IPS-NIHi7 (cell line): ENCODE results near the gene PLOD3.
A peak's percentile ranks its signal among the peaks of the same experiment; 100 is the strongest.

Experiments used
- DNase-seq: peaks from one replicate; pipeline ENCODE4 v3.0.0; 2012; ENCODE audit warnings: mixed read lengths; ENCODE audit errors: extremely low spot score

Gene PLOD3

DNA sequence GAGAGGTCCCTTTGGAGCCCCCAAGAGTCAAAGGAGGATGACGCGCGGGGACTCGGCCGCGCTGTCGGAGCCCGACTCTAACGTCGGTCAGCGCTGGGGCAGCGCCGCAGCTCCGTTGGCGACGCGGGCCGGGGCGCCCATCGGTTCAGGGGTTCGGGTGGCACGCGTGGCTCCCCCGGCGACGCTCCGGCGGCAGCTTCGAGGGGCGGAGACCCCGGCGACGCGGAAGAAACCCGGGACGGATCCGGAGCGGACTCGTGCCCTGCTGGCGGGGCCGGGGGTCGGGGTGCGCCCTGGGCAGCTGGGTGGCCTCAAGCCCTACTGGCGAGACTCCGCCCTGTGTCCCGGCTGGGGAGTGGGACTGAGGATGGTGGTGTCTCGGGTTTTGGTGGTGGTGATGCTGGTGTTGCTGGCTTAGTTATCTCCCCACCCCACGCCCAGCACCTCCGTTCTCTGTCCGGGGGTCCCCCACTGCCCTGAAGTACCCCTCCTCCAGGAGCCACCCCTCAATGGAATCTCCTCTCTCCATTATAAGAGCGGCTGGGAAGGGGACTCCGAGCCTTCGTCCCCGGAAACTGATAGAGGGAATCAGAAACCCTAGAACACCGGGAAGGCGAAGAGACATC is 37.1 kb downstream of the PLOD3 start, which contains the start of gene NAT16:
Gene NAT16 (minus strand): TSS at position 164 of the 626 bp plus-strand sequence. CDS start 5,486 bp downstream, outside the sequence.
- no peak for DNase-seq

DNA sequence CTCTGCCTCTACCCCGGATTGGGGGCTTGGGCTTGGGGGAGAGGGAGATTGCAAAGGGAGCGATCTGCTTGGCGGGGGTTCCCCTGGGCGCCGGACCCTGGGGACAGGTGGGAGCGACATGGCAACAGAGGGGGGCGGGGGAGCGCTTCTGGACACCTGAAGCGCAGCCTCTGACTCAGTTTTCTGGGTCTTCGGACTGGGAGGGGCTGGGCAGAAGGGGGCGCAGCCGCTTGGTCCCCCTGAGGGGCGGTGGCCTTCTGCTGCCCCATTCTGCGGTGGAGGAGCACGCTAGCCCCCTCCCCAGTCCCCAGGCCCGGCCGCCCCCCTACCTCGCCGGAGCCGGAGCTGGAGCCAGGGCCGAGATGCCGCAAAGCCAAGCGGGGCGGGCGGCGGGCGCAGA is 37.7 kb downstream of the PLOD3 start:
- DNase-seq = no peak

DNA sequence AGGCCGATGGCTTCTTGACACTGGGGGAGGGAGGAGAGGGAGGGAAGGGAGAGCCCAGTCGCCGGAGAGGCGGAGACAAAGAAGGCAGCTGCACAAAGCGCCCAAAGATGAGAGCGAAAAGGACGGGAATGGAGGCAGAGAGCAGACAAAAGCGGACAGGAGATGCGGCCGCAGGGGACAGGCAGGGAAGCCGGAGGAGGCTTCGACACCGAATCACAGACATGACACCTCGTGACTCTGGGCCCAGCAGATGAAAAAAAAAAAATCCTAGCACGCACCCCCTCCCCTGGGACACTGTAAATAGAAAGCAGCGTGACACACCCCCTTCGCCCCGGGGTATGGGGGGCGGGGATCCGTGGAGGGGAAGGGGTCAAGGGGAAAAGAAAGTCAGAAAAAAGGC is 38.3 kb downstream of the PLOD3 start:
- DNase-seq = no peak

DNA sequence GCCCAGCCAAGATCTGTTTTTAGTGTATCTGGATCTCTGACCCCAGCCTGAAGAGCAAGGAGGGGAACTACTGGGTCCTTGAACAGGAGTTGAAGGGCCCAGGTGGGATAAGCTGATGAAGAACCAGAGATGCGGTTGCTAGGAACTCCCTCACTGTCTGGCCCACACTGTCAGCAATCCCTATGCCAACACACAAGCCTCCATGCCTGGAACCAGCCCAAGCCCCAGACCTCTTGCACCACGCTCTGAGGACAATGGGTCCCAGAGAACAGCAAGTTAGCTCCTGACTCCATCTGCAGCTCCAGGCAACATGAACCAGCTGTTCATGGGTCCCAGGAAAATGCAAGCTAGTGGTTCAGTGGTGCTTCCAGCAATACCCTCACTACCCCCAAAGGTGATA is 39.7 kb downstream of the PLOD3 start:
- no peak for DNase-seq

DNA sequence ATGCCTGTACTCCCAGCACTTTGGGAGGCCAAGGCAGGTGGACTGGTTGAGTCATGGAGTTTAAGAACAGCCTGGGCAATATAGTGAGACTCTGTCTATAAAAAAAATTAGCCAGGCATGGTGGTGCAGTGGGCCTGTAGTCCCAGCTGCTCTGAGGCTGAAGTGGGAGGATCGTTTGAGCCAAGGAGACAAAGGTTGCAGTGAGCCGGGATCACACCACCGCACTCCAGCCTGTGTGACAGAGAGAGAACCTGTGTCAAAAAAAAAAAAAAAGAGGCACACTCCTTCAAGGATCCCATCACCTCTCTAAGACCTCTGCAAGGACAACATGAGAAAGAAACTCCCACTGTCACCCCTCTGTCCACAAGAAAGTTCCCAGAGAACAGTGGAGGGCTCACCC is 41.7 kb downstream of the PLOD3 start:
- no peak for DNase-seq

DNA sequence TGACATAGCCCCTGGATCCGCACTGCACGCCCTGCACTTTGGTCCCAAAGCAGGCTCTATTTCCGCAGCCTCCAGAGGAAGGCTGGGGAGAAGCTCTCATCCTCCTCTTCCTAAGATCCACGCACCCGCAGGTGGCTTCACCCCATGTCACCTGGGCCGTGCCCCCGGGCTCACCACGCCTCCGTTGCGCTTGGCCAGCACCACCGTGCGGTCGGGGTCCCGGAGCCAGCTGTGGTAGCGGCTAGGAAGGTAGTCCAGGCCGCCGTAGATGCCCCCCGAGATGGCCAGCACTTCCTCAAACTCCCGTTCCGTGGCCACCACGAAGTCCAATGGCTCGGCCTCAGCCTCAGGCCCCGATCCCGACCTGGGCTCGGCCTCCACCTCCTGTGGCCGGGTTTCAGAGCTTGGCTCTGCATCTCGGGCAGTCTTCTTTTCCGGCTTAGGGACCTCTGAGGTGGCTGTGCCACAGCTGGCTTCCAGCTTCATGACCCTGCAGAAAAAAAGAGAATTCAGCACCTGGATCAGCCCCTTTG is 43.0 kb downstream of the PLOD3 start:
- DNase-seq = no peak

DNA sequence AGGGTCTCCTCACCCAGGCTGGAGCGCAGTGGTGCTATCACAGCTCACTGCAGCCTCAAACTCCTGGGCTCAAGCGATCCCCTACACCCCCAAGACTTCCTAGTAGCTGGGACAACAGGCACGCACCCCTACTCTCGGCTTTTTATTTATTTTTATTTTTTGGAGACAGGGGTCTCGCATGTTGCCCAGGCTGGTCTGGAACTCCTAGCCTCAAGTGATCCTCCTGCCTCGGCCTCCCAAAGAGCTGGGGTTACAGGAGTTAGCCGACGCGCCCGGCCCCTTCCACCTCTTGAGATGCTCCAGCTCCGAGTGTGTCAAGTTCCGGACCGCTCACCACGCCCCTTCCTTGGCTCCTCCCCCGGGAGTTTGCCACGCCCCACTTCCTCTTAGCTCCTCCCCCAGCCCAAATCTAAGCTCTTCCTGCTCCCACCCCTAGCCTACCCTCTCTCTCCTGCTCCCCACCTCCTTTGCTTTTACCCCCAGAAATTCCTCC is 43.6 kb downstream of the PLOD3 start:
- DNase-seq = peak; percentile 82

DNA sequence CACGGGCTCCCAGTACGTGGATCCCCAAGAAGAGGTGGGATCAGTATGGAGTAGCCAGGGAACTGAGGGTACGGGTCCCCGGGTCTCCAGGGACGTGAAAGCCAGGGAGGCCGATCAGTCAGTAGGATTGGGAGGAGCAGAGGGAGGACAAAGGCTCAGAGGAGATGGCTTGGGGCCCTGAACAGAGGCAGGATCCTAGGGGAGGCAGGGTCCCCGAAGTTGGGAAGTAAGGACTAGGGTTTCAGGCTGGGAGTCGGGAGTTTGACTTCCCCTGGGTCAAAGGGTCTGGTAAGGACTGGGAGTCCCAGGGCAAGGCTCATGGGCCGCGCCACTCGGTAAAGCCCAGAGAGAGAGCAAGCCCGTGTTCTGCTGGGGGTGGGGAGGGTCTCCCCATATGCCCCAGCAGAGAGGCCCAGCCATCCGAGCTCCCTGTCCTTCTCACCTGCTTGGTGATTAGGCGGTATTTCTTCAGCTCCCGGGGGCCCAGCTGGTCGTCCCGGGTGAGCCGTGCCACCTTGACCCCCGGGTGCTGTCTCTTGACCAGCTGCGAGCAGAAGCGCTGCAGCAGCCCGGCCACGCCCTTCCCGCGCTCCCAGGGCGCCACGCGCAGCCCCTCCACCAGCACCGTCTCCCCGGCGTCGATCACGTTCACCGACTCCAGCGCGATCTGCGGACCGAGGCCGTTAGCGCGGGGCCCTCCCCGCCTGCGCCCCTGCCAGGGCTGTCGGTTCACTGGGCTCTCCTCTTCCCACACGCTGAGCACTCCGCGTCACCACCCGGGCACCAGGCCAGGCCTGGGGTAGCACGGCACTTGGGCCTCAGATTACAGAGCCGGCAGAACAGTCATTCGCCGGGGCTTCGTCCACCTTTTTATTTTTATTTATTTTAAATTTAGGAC is 44.3 kb downstream of the PLOD3 start:
- DNase-seq = no peak

DNA sequence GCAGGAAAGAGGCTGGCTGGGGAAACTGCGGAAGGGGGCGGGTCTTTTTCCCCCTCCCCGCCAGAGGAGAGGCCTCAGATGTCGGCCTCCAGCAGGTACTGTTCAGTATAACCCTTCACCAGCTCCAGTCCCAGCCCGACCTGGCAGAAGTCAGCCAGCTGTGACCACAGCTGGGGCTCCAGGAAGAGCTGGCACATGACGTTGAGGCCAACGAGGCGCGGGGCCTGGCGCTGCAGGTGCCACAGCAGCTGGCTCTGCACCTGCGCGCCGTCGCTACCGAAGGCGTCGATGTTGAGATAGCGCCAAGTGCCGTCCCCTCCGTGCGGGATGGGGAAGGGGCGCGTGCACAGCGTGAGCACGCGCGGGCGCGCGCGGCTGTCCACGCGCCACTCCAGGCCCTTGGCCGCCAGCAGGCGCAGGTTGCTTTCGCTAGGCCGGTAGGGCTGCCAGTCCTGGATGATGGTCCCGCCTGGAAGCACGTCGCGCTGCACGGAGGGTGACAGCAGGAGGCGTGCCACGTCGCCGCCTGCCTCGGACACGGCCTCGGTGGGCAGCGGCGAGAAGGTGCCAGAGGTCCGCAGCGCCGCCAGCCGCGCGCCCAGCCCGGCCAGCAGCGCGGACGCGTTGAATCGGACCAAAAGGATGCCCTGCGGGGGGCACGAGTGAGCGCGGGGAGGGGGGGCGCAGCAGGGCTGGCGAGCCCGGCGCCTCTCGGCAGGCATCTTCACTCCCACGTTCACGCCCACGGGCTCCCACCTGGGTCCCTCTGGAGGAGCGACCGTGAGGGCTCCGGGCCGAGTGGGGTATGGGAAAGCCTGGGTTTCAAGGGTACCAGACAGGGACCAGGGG is 45.2 kb downstream of the PLOD3 start:
- no peak for DNase-seq

DNA sequence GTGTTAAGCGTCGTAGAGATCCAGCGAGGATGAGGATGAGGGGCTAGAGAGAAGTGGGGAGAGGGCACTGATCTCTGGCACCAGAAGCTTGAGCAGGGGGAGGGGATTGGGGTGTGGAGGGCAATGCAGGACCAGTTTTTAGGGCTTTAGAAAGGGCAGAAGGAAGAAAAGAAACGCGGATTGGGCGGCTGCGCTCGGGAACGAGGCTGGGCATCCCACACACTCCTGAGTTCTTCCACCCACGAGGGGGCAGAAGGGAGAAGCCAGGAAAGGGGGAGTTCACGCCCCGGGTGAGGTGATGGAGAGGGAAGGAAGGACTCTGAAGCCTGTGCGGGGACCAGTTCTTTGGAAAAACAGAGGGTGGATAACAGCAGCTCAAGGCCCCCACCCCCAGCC is 45.9 kb downstream of the PLOD3 start:
- DNase-seq = no peak

DNA sequence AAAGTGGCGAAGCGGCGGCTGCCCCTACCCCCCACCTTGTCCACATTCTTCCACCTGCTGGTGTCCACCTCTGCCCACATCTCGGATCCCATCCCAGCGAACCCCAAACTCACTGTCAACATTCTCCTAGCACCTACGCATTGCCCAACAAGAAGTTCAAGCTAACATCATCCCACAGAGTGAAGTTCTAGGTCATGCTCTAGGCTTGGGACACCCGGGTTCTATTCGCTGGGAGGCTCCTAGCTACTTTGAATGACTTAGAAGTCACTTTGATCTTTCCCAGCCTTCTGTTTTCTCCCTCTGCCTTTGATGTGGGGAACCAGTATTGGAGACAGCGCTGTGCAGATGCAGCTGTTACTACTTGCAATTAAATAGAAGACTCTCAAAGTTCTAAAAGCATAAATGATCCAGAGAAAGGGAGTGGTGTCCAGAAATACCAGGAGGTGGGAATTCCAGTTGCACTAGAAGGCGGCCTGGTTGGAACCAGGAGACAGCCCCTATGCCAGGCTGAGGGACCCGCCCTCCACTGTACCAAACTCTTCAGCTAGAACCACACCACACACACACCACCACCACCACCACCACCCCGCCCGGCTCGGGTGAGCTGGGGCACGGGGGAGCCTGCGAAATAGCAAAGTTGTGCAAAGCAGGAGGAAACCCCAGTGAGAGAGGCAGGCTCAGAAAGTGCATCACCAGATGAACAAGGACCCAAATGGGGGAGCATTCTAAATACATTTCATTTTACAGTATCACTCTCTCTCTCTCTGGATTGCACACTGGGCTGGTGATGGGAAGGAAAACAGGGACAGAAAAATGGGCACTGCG is 46.6 kb downstream of the PLOD3 start:
- DNase-seq = no peak

DNA sequence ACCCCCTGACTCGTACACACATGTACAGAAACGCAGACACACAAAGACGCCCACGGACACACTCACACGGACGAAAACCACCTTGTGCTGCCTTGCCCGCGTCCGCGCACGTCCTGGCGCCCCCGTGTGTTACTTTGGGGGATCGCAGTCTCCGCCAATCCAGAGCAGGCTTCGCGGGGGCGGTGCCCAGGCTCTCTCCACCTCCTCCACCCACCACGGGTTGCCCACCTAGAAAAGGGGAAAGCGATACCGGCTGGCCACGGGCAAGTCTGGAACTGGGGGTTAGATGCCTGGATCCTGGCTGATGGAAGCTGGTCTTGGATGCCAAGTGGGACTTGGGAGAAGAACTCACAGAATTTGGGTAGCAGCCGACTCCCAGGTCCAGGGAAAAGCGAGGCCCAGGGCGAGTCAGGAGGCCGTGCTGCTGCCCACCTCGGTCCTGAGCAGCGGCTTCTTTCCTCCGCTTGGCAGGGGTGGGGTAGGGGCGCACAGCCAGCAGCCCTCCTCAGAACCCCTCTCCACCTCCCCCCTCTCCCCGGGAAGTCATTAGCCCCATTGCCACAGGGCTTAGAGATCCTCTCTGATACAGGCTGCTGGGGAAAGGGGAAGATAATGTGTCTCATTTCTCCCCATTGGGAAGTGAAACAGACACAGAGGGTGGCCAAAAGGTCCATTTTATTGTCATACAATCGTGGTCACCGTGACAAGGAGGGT is 47.4 kb downstream of the PLOD3 start:
- peak; percentile 66 for DNase-seq

DNA sequence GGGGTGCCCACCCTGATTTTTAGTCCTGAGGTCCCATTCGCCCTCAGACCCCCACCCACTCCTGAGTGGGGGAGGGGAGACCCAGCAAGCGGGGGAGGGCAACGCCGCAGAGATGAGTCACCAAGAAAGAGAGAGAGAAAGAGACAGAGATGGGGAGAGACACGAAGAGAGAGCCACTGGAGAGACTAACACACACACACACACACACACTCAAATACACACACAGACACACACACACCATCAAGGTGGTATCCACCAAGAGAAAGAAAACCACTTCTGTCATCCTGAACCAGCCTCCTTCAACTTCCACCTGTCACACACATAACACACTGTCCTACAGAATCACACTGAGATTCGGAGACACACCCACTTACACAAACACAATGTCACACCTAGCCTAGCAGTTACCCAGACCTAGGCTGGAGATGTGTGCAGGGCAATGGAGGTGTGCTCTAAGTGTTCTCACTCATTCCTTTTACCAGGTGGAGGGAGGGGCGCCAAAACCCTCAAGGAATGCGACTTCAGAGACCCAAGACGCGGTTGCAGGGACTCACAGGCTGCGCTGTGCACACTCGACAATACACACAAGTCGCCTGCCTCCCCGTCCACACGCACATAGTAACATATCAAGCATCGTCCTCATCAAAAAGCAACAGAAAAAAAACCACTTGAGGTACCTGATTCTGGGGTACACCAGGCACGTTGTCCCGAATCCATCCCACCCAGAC is 48.1 kb downstream of the PLOD3 start:
- DNase-seq = no peak

DNA sequence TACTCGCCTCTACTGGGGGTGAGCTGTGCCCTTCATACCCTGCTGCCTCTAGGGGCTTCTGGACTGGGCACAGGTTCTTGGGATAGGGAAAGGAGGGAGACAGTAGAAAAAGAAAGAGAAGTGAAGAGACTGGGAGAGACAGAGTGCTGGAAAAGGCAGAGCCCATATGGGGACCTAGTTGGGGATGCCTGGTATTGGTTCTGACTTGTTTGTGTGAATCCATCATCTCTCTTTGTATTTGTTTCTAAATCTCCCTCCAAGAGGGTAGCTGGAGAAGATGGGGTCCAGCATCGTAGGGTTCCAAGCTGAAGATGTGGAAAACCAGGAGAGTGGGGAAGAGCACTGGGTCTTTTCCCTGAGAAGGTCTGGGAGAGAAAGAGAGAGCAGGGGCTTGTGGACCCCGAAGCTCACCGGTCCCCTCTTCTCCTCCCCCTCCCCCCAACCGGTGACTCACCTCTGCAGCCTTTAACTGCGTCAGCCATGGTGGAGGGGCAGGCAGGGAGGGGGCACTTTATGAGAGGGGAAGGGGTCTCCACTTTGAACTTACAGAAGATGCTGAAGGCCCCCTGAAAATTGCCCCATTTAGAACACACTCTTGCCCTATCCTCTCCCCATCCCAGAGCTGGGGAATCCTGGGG is 48.9 kb downstream of the PLOD3 start:
- no peak for DNase-seq

DNA sequence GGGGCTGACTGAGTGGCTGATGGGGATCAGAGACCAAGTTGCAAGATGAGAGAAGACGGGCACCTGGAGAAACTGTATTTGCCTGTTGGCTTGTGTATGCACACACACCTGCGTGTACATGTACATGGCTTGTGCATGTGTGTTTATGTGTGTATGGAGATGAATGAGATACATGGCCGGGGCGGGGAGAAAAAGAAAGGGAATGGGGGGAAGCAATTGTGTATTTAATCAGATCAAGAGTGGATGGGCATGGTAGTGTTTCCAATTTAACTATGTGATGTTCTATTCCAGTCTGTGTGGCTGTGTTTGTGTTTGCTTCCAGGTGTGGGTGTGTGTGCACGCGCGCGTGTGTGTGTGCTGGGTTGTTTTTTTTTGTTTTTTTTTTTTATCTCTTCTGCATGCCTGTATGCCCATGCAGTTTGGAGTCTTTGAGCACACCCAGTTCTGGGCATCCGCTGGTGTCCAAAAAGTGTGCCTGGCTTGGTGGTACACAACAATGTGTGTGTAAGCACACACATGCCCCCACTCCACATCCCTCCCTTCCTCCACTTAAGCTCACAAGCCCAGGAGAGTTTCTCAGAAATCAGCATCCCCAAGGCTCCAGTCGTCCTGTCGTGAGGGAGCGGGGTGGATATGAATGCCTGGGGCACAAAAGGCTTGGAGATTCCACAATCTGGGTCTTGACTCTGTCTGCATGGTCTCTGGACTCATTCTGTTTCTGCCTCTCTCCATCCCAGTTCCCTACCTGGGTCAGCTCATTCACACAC is 49.6 kb downstream of the PLOD3 start:
- no peak for DNase-seq

DNA sequence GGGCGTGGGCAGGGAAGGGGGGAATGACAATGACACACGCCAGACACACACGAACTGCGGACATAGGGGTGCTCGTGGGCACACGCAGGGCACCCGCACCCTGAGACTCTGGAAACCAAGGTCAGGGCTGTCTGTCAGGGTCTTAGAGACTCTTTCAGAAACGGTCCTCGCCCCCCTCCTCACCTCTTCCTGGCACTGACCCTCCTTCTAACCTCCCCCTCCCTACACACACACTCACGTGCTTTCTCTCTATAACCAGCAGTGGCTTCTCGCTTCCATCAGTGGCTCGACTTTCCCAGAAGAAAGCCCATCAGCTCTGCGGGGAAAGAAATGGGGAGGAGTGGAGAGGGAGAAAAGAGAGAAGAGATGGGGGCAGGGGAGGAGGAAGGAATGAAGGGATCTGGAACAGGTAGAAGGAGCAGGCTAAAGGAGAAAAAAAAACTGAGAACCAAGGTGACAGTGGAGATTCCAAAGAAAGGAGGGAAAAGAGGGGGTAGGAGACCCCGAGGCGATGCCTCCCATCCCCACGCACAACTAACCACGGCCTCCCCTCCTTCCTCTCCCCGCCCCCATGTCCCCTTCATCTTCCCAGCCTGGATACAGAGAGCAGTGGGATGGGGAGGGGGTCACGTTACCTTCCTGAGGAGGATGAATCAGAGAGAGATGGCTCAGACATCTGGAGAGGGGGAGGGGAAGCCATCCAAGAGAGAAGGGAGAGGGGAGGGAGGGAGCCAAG is 50.3 kb downstream of the PLOD3 start:
- peak; percentile 65 for DNase-seq

DNA sequence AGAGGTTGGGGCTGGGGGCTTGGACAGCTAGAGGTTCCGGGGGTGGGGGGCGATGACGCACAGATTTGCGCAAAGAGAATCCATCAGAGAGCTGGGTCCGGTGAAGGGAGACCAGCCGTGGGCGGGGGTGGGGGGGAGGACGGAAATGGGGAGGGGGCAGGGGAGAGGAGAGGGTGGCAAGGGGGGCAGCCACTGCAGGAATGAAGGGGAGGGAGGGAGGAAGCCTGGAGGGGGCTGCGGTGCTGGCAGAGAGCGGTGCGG is 50.8 kb downstream of the PLOD3 start:
- peak; percentile 25 for DNase-seq
